ENCODE data around the gene MKI67. TPM values are rescaled to one million over a fixed set of nuclear protein-coding genes. Genes with fewer than 3 reads are reported as not detected.

MKI67 gene
- total RNA-seq, 1 experiment from 2014 or later: 151 TPM

- intact Hi-C loops (cut with micrococcal nuclease; ENCODE audit: unreplicated experiment): loop anchor here (1.0 to 5.0 kb wide), 3 partner anchors 34 to 352 kb away; no protein-coding TSS in a partner anchor
- Histone ChIP-seq H3K27ac (ENCODE audit: low read length) (no peak overlapping the region), H3K4me3 (ENCODE audit: low read depth in 2 of 2, low read length in 2 of 2) (no peak overlapping the region), H3K27me3 (ENCODE audit: control insufficient read depth, insufficient read depth, low read length) (no peaks in the 10 kb centered on the region), H3K4me1 (ENCODE audit: control insufficient read depth, insufficient read depth, low read length) (peaks cover 4% of the 10 kb centered on the region; the same call in 1 of the 2 replicates), H3K9me3 (ENCODE audit: control insufficient read depth, insufficient read depth, low read depth, low read length) (no peaks in the 10 kb centered on the region), H3K36me3 (ENCODE audit: control insufficient read depth, insufficient read depth, low read length) (no peaks in the 10 kb centered on the region)
- no TSS peak for BruUV-seq (replicated peaks)
- DNase-seq (ENCODE audit: low read depth, low spot score) (peak; percentile 27), ATAC-seq (peak; percentile 93)
- in situ Hi-C loops (cut with HindIII; ENCODE audit: low pct_unique_long_range_greater_than_20kb, low sequenced_read_pairs): no loop called here
- TF ChIP-seq POLR2AphosphoS5 (IDR thresholded peaks at IDR 0.05; ENCODE audit: low read depth, low read length) (no peak), REST (IDR thresholded peaks at IDR 0.05; ENCODE audit: insufficient read depth in 1 of 2, low read depth in 2 of 2, low read length in 1 of 2) (no peak), SIN3A (IDR thresholded peaks at IDR 0.05; ENCODE audit: borderline replicate concordance, insufficient read depth, low read depth, low read length) (no peak), TCF7L2 (IDR thresholded peaks at IDR 0.05; ENCODE audit: low read depth, low read length) (no peak), CTCF (IDR thresholded peaks at IDR 0.05) (peak; percentile 91)
- ChIA-PET CTCF (interaction anchor here (0.6 to 1.9 kb wide), 8 partner anchors 13 to 707 kb away, joined by 3 to 16 read pairs (median 6); partner anchors contain the start of gene PTPRE), POLR2A (no interaction called here)
Observed at GRCh38 chr10:128069351-128070051, 56.7 kb downstream of the MKI67 start.

GRCh38 chr10:128068398-128069285 is 57.6 kb downstream of the MKI67 start:
- Histone ChIP-seq H3K27me3 (ENCODE audit: control insufficient read depth, insufficient read depth, low read length) (no peaks in the 10 kb centered on the region), H3K4me1 (ENCODE audit: control insufficient read depth, insufficient read depth, low read length) (peaks cover 4% of the 10 kb centered on the region; the same call in 1 of the 2 replicates), H3K4me3 (ENCODE audit: low read depth in 2 of 2, low read length in 2 of 2) (no peak overlapping the region), H3K9me3 (ENCODE audit: control insufficient read depth, insufficient read depth, low read depth, low read length) (no peaks in the 10 kb centered on the region), H3K36me3 (ENCODE audit: control insufficient read depth, insufficient read depth, low read length) (no peaks in the 10 kb centered on the region), H3K27ac (ENCODE audit: low read length) (no peak overlapping the region)
- in situ Hi-C loops (cut with HindIII; ENCODE audit: low pct_unique_long_range_greater_than_20kb, low sequenced_read_pairs): no loop called here
- no TSS peak for BruUV-seq (replicated peaks)
- CTCF ChIA-PET: interaction anchor here (0.6 to 1.9 kb wide), 7 partner anchors 12 to 708 kb away, joined by 3 to 16 read pairs (median 5); partner anchors contain the start of gene PTPRE
- intact Hi-C loops (cut with micrococcal nuclease; ENCODE audit: unreplicated experiment): loop anchor here (1.0 to 5.0 kb wide), 3 partner anchors 33 to 351 kb away; no protein-coding TSS in a partner anchor
- ATAC-seq (no peak), DNase-seq (ENCODE audit: low read depth, low spot score) (no peak)
- TF ChIP-seq SIN3A (IDR thresholded peaks at IDR 0.05; ENCODE audit: borderline replicate concordance, insufficient read depth, low read depth, low read length) (no peak), CTCF (IDR thresholded peaks at IDR 0.05) (no peak), REST (IDR thresholded peaks at IDR 0.05; ENCODE audit: insufficient read depth in 1 of 2, low read depth in 2 of 2, low read length in 1 of 2) (no peak), TCF7L2 (IDR thresholded peaks at IDR 0.05; ENCODE audit: low read depth, low read length) (no peak), POLR2AphosphoS5 (IDR thresholded peaks at IDR 0.05; ENCODE audit: low read depth, low read length) (no peak)
- POLR2A ChIA-PET: no interaction called here

Data from Panc1 (cell line).